SW 1271 (cell line): ENCODE results near the gene C18orf54.
"Not testable (repeated sequence)": the region's sequence is repeated elsewhere in the genome, so short reads cannot be mapped to it uniquely, and the experiment has no call there.

Experiments used
- DNase-seq, 2 experiments: peaks; one replicate each; lab custom pipeline; 2025; lab: John Stamatoyannopoulos, UW

C18orf54 gene

GRCh38 chr18:54386800-54387495 is 29.2 kb downstream of the C18orf54 start:
- DNase-seq, result not testable (repeated sequence)

- peak in 1 of 2 experiments; percentile 9 for DNase-seq
Observed at GRCh38 chr18:54387631-54388030, 29.9 kb downstream of the C18orf54 start.

GRCh38 chr18:54388203-54389142 is 30.8 kb downstream of the C18orf54 start:
- DNase-seq, result peak; percentile 55 to 84

- DNase-seq, result no peak
Observed at GRCh38 chr18:54389143-54389505, 31.4 kb downstream of the C18orf54 start.

- DNase-seq, result no peak
Observed at GRCh38 chr18:54390838-54391237, 33.1 kb downstream of the C18orf54 start.

- peak; percentile 9 to 80 for DNase-seq
Observed at GRCh38 chr18:54392543-54393023, 34.9 kb downstream of the C18orf54 start.

- DNase-seq, result no peak
Observed at GRCh38 chr18:54393648-54394294, 36.1 kb downstream of the C18orf54 start.

GRCh38 chr18:54396760-54397159 is 39.1 kb downstream of the C18orf54 start:
- no peak for DNase-seq

GRCh38 chr18:54405290-54405689 is 47.6 kb downstream of the C18orf54 start:
- no peak for DNase-seq

GRCh38 chr18:54411781-54412180 is 54.1 kb downstream of the C18orf54 start:
- DNase-seq, result no peak

GRCh38 chr18:54415086-54415485 is 57.4 kb downstream of the C18orf54 start:
- no peak for DNase-seq

GRCh38 chr18:54416436-54416835 is 58.7 kb downstream of the C18orf54 start:
- DNase-seq, result no peak

GRCh38 chr18:54423831-54424230 is 66.1 kb downstream of the C18orf54 start:
- DNase-seq, result no peak

GRCh38 chr18:54426085-54426665 is 68.5 kb downstream of the C18orf54 start:
- no peak for DNase-seq
